HG03565 (cell line): ENCODE results near the gene HARS2.
A peak's percentile ranks its signal among the peaks of the same experiment; 100 is the strongest.
"Not testable (repeated sequence)": the region's sequence is repeated elsewhere in the genome, so short reads cannot be mapped to it uniquely, and the experiment has no call there.

ENCODE experiments used
- ATAC-seq: cut with Tn5 transposase; IDR thresholded peaks from one replicate; pipeline ENCODE4 v1.9.1; 2021; ENCODE audit warnings: mild to moderate bottlenecking, moderate library complexity; ENCODE audit not compliant: unreplicated experiment

The HARS2 gene, protein sequence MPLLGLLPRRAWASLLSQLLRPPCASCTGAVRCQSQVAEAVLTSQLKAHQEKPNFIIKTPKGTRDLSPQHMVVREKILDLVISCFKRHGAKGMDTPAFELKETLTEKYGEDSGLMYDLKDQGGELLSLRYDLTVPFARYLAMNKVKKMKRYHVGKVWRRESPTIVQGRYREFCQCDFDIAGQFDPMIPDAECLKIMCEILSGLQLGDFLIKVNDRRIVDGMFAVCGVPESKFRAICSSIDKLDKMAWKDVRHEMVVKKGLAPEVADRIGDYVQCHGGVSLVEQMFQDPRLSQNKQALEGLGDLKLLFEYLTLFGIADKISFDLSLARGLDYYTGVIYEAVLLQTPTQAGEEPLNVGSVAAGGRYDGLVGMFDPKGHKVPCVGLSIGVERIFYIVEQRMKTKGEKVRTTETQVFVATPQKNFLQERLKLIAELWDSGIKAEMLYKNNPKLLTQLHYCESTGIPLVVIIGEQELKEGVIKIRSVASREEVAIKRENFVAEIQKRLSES

DNA sequence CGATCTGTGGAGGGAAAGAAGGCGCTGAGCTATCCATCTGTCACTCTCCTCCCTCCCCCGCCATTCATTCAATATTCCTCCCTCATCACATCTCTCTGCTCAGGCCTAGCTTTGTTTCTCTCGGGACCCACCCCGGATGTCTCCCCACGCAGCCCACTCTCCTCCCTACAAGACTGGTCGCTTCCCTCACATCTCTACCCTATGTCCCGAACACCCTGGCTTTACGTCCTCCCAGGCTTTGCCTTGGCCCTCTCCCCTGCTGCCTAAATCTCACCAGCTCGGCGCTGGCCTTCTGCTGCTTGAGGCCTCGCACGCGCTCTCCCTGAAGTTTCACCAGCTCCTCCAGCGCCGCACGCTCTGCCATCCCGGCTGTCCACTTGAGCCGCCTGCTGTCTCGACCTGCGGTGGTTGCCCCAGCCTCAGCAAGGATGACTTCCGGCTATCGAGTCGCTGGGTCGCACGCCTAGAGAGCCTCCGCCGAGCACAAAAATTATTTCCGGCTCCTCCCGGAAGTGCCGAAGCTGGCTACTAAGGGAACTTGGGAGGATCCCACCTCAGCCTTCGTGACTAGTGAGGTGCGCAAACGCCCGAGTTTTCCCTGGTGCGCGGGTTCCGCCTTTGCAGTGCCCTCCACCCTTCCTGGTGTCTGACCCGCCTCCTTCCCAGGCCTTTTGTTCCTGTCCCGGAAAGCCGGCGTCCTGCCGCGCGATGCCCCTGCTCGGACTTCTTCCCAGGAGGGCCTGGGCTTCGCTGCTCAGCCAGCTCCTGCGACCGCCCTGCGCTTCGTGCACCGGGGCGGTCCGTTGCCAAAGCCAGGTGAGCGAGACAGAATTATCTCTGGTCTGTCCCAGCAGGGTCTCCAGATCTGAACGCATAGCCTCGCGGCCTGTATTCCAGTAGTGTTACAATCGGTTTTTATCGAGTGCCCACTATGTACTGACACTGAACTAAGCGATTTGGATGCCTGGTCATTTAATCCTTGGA is at the start of gene HARS2, which contains the start of gene HARS1:
TSS of gene HARS2 (plus strand) at position 515 of the 984 bp plus-strand sequence. CDS start at position 709, 194 bp downstream.
TSS of gene HARS1 (minus strand) at position 430 of the 984 bp plus-strand sequence. CDS start at position 364, 66 bp downstream.
- peak; percentile 95 for ATAC-seq

DNA sequence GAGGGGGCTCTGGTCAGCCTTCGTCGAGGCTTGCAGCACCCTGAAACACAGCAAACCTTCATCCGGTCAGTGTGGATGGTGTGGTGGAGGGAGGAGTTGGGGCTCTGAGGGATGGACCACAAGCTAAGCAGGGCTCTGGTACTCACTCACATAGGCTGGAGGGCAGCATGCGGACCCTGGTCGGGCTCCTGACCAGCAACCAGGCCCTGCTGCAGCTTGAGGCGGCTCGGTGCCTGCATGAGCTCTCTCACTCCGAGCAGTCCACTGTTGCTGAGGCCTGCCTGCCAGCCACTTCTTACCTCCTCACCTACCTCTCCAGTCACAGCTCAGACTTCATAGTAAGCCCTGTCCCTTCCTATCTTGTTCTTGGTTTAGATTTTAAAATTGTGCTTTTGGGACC is 49.5 kb upstream of the HARS2 start:
- ATAC-seq = no peak

DNA sequence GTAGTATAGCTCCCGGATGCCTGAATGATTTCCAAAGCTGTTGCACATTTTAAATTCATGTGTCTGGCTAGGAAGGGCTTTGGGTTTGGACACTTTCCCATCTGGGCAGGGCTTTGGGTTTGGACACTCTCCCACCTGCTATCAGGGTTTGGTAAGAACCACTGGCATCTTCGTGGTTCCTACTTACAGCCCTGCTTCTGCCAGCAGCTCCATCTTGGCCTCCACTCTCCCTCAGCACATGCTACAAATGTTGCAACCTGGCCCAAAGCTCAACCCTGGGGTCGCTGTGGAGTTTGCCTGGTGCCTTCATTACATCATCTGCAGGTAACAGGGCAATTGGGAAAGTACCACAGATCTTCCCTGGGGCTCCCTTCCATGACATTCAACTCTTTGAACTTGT is 48.5 kb upstream of the HARS2 start:
- no peak for ATAC-seq

DNA sequence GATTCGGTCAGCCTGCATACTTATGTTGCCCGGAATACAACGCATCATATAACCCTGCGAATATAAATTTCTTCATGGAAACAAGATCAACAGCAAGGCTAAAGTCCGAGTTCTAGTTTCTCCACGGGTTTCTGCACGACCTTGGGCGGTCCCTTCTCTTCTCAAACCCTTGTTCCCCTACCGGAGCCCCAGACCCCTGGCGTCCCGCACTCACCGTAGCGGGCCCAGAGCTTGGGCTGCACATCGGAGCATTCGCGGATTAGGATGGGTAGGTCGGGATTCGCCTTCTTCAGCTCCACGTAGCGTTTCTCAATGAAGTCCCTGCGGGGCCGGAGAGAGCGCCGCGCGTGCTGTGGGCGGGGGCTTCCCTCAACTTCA is 44.2 kb upstream of the HARS2 start:
- ATAC-seq = no peak

DNA sequence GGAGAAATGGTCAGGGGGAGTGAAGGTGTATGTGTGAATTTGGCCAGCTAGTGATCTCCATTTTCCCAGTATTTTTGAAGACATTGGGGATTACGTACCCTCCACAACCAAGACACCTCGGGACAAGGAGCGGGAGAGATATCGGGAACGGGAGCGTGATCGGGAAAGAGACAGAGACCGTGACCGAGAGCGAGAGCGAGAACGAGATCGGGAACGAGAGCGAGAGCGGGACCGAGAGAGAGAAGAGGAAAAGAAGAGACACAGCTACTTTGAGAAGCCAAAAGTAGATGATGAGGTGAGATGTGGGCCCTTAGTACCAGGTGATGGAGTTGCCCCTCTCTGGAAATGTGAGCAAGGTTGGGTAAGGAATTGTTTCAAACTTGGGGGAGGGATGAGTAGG is 32.4 kb upstream of the HARS2 start:
- ATAC-seq = no peak

DNA sequence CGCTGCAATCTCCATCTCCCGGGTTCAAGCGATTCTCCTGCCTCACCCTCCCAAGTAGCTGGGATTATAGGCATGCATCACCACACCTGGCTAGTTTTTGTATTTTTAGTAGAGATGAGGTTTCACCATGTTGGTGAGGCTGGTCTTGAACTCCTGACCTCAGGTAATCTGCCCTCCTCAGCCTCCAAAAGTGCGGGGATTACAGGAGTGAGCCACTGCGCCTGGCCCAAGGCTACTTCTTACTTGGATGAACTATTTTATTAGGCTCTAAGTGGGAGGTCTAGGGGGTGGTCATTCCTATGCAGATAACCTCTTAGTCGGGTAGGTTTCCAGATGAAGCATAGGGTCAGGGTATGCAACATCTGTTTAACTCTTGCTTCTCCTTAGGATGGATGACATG is 30.9 kb upstream of the HARS2 start:
- not testable (repeated sequence) for ATAC-seq

DNA sequence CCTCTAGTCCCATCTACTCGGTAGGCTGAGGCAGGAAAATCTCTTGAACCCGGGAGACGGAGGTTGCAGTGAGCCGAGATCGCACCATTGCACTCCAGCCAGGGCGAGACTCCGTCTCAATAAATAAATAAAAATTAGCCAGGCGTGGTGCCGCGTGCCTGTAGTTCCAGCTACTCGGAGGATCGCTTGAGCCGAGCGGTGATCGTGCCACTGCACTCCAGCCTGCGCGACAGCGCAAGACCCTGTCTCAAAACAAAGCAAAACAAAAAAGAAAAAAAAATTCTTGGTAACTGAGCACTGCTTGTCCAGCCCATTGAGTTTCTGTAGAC is 27.3 kb upstream of the HARS2 start:
- ATAC-seq = no peak

DNA sequence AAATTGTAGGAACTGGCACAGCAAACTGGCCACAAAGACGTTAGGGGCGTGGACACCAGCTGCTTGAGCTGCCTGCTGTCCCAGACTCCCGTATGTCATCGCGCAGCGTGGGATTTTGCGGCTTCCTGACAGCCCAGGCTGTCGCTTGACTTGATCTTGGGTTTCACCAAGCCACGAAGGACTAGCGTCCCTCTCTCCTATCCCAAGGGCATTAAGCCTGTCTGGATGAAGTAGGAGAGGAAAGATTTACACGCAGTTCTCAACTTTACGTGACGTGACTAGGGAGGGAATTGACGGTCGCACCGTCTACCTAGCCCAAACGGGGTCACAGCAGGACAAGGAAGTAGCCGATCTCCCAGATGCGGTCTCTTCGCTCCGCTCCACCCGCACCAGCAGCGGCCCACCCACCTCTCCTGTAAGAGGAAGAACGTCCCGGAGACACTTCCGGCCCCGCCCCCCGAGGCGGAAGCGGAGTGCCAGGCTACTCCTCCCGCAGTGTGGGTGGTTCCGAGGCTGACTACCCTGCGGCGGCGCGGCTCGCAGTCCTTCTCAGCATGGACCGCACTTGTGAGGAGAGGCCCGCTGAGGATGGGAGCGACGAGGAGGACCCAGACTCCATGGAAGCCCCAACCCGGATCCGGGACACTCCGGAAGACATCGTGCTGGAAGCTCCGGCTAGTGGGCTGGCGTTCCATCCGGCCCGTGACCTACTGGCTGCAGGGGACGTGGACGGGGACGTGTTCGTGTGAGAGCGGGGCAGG is 26.7 kb upstream of the HARS2 start, which contains the start of gene WDR55:
TSS of gene WDR55 (plus strand) at position 546 of the 761 bp plus-strand sequence. CDS start at position 555, 9 bp downstream.
- ATAC-seq = peak; percentile 94

DNA sequence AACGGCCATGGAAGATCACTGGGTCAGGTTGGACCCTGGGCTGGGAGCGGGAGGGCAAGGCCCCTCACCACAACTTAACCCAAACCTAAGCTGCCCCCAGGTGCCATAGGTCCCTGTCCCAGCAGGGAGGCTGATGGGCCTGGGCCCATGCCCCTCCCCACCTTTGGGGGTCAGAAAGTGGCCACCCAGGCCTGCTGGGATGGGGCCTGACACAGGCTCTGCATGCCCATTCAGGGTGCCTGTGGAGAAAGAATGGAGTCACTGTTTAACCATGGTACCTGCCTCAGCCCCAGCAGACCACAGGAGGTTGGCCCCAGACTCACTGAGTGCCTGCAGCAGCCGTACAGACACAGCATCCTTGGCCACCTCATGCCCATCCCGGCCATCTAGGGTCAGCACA is 20.2 kb upstream of the HARS2 start:
- ATAC-seq = not testable (repeated sequence)

DNA sequence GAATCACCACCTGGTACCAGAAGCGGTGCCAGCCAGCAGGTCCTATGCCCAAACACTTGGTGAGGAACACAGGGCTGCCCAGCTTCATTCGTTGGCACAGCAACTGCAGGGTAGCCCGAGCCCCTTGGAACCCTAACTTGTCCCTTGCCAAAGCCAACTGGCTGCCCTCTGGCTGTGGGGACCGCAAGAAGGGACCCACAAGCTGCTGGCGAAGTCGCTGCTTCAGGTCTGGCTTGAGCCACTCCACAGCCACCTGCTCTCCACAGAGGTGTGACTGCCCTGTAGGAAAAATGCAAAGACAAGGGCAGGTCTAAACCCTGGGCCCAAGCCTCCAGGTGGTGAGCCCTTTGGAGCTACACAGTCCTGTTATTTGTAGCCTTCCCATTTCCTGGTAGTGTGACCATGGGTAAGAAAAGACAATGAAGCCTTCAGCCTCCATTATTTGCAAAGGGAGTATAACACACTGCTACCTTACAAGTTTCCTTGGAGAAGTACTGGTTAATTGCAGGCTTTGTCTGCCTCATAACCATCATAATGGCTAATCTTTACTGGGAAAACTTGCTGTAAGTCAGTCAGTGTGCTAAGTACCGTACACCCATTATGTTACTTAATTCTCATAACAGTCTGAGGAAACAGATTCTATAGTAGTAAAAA is 19.7 kb upstream of the HARS2 start:
- ATAC-seq = no peak

DNA sequence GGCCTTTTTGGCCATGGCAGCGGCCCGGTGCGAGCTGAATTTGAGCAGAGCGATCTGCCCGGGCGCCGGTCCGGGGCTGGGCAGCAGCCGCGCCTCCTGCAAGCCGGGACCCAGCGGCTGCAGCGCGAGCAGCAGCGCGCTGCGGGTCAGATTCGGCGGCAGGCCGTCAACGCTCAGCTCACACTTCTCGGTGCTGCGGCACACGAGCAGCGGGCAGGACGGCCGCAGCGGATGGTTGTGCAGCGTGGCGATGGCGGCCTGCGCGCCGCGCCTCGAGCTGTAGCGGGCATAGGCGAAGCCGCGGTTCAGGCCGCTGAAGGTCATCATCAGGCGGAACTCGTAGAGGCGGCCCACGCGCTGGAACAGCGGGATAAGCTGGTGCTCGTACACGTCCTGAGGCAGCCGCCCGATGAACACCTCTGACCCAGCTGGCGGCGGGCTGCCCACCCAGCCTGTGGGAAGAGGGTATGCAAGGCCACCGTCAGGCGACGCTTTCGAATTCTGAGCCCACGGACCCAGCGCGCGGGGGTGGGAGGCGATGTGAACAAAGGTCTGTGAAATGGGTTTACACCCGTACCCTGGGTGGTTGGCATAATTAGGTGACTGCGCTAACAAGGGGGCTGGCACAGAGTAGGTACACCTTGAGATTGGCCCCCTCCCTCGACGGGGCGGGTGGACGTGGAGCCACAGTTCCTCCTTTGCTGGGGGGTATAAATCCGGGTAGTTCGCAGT is 18.6 kb upstream of the HARS2 start:
- ATAC-seq = no peak

DNA sequence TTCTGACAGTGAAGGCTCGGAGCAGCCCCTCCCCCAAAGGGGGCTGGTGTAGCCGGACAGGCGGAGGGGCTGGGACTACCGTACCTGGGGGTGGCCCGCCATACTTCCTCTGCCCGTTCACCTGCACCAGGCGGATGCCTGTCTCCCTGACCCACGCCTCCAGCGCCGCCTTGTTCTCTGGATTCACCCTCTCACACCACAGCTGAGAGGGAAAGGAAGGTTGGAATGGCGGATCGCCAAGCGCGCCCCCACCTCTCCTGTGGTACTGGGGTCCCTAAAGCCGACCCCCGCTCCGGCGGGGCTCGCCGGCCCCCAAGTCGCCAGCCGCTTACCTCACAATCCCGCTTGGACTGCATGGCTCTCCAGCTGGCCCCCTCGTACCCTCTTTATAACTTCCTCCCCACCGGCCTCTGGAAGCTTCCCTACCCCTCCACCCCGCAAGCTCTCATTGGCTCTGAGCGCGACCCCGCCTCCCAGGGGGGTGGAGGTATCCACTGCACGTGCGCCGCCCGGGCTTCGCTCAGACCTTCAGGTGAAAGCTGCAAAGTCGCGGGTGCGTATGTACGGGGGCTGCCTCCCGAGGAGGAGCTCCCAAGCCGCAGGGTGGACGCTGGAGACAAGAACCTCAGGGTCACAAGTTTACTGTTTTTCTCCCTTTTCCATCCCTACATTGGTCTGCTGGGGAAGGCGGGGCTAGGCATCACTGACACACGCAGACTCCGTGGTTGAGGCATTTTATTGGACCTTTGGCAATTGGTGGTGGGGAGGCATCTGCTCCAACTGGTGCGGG is 17.9 kb upstream of the HARS2 start, which contains the start of gene DND1:
TSS of gene DND1 (minus strand) at position 390 of the 790 bp plus-strand sequence. CDS start at position 356, 34 bp downstream.
- ATAC-seq = no peak

DNA sequence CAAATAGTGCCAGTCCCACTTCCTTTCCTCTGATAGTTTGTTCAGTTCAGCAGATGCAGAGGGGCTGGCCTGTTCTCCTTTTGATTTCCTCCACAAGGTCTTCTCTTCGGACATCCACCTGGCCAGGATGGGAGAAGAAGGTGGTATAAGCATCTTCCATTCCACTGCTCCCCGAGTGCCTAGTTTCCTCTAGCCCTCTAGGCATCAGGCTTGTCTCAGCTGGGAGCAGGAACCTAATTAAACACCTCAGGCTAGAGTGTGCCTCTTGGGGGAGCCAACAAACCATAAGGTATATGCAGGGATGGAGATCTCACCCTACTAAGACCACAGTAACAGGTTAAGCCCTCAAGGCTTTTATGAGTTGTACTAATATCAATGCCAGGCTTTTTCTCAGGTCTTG is 17.0 kb upstream of the HARS2 start:
- ATAC-seq = no peak

DNA sequence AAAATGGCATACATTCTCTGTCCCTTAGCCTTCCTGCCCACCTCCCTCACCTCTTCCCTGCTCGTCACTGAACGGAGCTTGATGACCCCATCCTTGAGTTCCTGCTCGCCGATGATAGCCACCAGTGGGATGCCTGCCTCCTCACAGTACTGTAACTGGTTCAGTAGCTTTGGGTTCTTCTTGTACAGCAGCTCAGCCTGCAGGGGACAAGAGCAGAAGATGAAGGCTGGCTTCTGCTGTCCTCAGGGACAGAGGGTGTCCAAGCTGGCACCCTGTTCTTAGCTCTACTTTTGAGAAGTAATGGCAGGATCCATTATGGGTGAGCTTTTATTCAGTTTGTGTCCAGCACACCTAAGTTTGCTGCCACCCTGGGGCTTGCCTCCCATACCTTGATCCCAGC is 16.6 kb upstream of the HARS2 start:
- no peak for ATAC-seq

DNA sequence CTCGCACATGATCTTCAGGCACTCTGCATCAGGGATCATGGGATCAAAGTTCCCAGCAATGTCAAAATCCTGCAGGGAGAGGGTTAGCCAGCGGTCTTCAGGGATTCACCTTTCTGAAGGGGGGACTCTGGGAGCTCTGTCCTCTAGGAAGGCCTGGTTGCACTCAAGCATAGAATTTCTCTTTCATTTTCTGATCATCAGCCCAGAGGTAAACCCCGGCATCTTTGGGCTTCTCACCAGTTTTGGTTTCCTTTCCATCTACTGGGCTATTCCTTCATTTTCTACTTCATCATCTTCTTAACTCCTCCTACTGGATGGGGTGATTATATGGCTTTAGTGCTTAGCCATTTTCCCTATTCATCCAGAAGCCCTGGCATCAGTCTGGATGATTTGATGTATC is 13.3 kb upstream of the HARS2 start:
- peak; percentile 33 for ATAC-seq

DNA sequence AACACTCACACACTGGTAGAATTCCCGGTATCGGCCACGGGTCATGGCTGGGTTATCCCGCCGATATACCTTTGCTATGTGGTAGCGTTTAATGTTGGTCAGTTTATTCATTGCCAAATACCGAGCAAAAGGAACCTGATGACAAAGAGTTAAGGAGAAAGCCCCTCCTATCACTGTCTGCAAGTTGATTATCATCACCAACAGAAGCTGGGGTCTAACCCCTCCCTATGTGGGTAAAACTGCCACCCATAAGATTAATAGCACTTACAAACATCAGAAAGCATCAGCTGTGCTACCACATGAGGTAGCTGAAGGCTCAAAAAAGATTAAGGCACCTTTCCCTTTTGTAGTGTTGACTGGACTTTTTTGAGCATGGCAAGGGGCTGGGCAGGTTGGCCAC is 12.3 kb upstream of the HARS2 start:
- ATAC-seq = no peak

DNA sequence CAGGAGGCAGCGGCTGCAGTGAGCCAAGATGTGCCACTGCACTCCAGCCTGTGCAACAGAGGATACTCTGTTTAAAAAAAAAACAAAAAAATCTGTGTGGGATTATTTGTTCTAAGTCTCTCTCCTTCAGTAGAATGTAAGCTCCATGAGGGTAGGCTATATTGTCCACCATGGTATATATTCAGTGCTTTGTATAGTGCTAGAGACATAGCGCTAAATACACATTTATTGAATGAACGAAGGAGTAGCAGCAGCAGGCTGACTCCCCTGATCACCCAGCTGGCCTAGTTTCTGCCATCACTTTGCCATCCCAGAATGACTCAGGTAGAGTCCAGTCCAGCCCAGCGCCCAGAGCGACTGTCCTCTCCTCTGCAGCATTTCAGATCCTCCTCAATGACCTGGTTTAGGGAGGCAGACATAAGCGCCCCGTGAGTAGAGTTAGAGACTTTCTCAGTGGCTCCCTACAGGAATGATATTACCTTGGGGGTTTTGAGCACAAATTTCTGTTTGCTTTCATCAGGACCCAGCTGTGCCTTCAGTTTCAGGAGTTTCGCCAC is 801 bp upstream of the HARS2 start:
- ATAC-seq = no peak

DNA sequence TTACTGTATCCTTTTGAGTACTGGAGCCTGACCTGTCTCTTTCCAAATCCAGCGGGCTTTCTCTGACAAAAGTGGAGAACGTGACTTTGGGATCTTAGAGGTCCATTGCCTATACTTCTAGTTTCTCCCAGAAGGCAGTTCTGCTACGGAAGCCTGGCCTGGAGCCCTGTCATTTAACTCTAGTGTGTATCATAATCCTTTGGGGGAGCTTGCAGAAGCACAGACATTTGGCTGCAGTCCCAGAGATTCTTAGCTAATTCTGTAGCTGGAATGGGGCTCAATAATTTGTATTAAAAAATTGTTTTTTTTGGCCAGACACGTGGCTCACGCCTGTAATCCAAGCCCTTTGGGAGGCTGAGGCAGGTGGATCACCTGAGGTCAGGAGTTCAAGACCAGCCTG is 3.0 kb downstream of the HARS2 start:
- no peak for ATAC-seq
